Lower leg skin (tissue), 3 donors: ENCODE measurements around the gene XRCC6.

ENCODE experiments used
- POLR2A ChIP-seq, 2 donors: fragments of 450-650 bp; IDR thresholded peaks; one replicate each; pipeline ENCODE4 v1.6.1; 2016 to 2017; ENCODE audit warnings: antibody characterized with exemption in 2 of 2, mild to moderate bottlenecking in 1 of 2, moderate library complexity in 1 of 2
- TF ChIP-seq, protein P1 (sequence below), 3 donors: fragments of 450-650 bp; IDR thresholded peaks; one replicate each; pipeline ENCODE4 v1.5.1; 2016; ENCODE audit warnings: antibody characterized with exemption in 3 of 3, mild to moderate bottlenecking in 3 of 3, moderate library complexity in 2 of 3

DNA sequence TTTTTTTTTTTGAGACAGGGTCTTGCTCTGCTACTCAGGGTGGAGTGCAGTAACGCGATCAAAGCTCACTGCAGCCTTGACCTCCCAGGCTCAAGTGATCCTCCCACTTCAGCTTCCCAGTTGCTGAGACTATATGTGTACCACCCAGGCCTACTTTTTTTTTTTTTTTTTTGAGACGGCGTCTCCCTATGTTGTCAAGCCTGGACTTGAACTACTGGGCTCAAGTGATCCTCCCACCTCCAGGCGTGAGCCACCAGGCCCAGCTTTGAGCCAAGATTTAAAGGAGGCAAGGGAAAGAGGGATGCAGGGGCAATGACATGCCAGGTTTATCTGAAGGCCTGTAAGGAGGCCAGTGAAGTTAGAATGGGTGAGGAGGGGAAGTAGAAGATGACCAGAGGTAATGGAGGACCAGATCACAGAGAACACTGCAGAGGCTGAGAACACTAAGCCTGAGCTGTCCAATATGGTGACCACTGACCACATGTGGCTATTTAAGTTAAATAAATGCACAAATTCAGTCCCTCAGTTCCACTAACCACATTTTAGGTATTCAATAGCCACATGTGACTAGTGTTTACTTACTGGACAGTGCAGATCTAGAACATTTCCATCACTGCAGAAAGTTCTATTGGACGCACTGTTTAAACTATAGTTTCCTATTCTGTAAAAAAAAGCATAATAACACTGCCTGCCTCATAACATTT is 8.3 kb upstream of the XRCC6 start:
- TF ChIP-seq, protein P1, sequence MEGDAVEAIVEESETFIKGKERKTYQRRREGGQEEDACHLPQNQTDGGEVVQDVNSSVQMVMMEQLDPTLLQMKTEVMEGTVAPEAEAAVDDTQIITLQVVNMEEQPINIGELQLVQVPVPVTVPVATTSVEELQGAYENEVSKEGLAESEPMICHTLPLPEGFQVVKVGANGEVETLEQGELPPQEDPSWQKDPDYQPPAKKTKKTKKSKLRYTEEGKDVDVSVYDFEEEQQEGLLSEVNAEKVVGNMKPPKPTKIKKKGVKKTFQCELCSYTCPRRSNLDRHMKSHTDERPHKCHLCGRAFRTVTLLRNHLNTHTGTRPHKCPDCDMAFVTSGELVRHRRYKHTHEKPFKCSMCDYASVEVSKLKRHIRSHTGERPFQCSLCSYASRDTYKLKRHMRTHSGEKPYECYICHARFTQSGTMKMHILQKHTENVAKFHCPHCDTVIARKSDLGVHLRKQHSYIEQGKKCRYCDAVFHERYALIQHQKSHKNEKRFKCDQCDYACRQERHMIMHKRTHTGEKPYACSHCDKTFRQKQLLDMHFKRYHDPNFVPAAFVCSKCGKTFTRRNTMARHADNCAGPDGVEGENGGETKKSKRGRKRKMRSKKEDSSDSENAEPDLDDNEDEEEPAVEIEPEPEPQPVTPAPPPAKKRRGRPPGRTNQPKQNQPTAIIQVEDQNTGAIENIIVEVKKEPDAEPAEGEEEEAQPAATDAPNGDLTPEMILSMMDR (IDR thresholded peaks at IDR 0.05) = no peak
- TF ChIP-seq POLR2A (IDR thresholded peaks at IDR 0.05) = no peak
